HepG2 (cell line): ENCODE measurements around the gene TUBGCP6. TPM values are rescaled to one million over a fixed set of nuclear protein-coding genes. Genes with fewer than 3 reads are reported as not detected.

Experiments used
- ATAC-seq: fragments of 200-7000 bp; cut with Tn5 transposase; 3 replicates; pipeline ENCODE4 v1.9.1; 2020; ENCODE audit warnings: mild to moderate bottlenecking, moderate library complexity
- BruUV-seq: library from RNA; stranded (reverse); fragments of 400-500 nt; replicated peaks from 2 replicates; lab custom pipeline; 2021; lab: Mats Ljungman, UMichigan
- CTCF ChIA-PET: fragments of 300-600 bp; formaldehyde crosslinking; extraction: SDS; loops from one replicate; lab custom pipeline; 2021; ENCODE audit warnings: low total read pairs, inconsistent platforms, low intra/inter-chr PET ratio; lab: Yijun Ruan, JAX
- POLR2A ChIA-PET: fragments of 350-600 bp; sonication (Branson Sonifier 250); formaldehyde crosslinking; loops from one replicate; lab custom pipeline; 2020; ENCODE audit warnings: antibody characterized with exemption, inconsistent platforms; lab: Yijun Ruan, JAX
- DNase-seq: peaks from one replicate; pipeline ENCODE4 v3.0.0-alpha.2; 2015; ENCODE audit warnings: low spot score
- FAIRE-seq: peaks from 3 replicates; lab custom pipeline; 2011; peaks lifted over from hg19 to GRCh38; lab: Jason Lieb, UNC
- H2AFZ ChIP-seq: one replicate; pipeline ENCODE4 v1.6.1; 2011; ENCODE audit warnings: low read length, inconsistent platforms
- H3K27ac ChIP-seq: fragments of 300-600 bp; 3 replicates; pipeline ENCODE4 v1.8.0; 2011; ENCODE audit warnings: mixed run types, mild to moderate bottlenecking, mixed read lengths, low read length, inconsistent platforms; ENCODE audit not compliant: insufficient read depth; ENCODE audit errors: extremely low read length
- H3K27me3 ChIP-seq, 2 experiments: fragments of 200-600 bp in 1 of 2; 2 replicates in 1 of 2; 3 replicates in 1 of 2; pipeline versions ENCODE4 v1.6.0 to v1.8.0; 2011; ENCODE audit warnings: low read length in 2 of 2, mild to moderate bottlenecking in 2 of 2, moderate library complexity in 2 of 2, inconsistent platforms in 1 of 2; ENCODE audit not compliant: insufficient read depth in 2 of 2, control insufficient read depth in 1 of 2
- H3K36me3 ChIP-seq, 2 experiments: fragments of 200-600 bp in 1 of 2; replicated peaks in 1 of 2; 2 replicates in 1 of 2; 3 replicates in 1 of 2; pipeline versions ENCODE4 v1.5.1 to v1.8.0; 2011; ENCODE audit warnings: low read length in 2 of 2, inconsistent platforms in 1 of 2; ENCODE audit not compliant: insufficient read depth in 2 of 2, control insufficient read depth in 1 of 2
- H3K4me1 ChIP-seq: 2 replicates; pipeline ENCODE4 v1.5.1; 2012; ENCODE audit warnings: low read length, inconsistent platforms; ENCODE audit not compliant: insufficient read depth
- H3K4me2 ChIP-seq: 2 replicates; pipeline ENCODE4 v1.6.0; 2011; ENCODE audit warnings: low read depth, low read length, inconsistent platforms
- H3K4me3 ChIP-seq, 3 experiments: fragments of 200-600 bp in 1 of 3; sonication (generic), shearing (Covaris generic) in 1 of 3; replicated peaks in 1 of 3; 2 replicates each; pipeline ENCODE4 v1.5.1; 2011 to 2016; ENCODE audit warnings: low read length in 3 of 3, inconsistent platforms in 2 of 3, low read depth in 2 of 3, mild to moderate bottlenecking in 2 of 3, control low read depth in 1 of 3, mixed read lengths in 1 of 3; ENCODE audit not compliant: insufficient read depth in 1 of 3
- H3K79me2 ChIP-seq: one replicate; pipeline ENCODE4 v1.6.1; 2011; ENCODE audit warnings: low read length, inconsistent platforms; ENCODE audit not compliant: insufficient read depth
- H3K9ac ChIP-seq: 2 replicates; pipeline ENCODE4 v1.6.0; 2011; ENCODE audit warnings: mild to moderate bottlenecking, low read depth, low read length, inconsistent platforms; ENCODE audit not compliant: insufficient read depth
- H3K9me3 ChIP-seq: 2 replicates; pipeline ENCODE4 v1.5.1; 2012; ENCODE audit warnings: mild to moderate bottlenecking, low read length
- H4K20me1 ChIP-seq: 2 replicates; pipeline ENCODE4 v1.6.0; 2011; ENCODE audit warnings: inconsistent platforms, mild to moderate bottlenecking, low read length, moderate library complexity; ENCODE audit not compliant: insufficient read depth
- FOXC1 ChIP-seq: sonication (generic); formaldehyde crosslinking; IDR thresholded peaks from 2 replicates; pipeline ENCODE4 v1.8.0; 2022; ENCODE audit warnings: mild to moderate bottlenecking, missing genetic modification reagents, borderline replicate concordance
- MXI1 ChIP-seq: IDR thresholded peaks from 3 replicates; pipeline ENCODE4 v1.6.1; 2012; ENCODE audit warnings: low read depth, low read length, inconsistent platforms, borderline replicate concordance
- ZBTB26 ChIP-seq: IDR thresholded peaks from 2 replicates; pipeline ENCODE4 v1.6.1; 2016; ENCODE audit warnings: missing compliant biosample characterization, missing genetic modification reagents, borderline replicate concordance
- ZBTB40 ChIP-seq, 2 experiments: fragments of 450-650 bp in 1 of 2; sonication (generic) in 1 of 2; formaldehyde crosslinking in 1 of 2; IDR thresholded peaks; 2 replicates each; pipeline versions ENCODE4 v1.6.1 to v1.8.0; 2016 to 2022; ENCODE audit warnings: antibody characterized with exemption in 1 of 2, mild to moderate bottlenecking in 1 of 2, missing genetic modification reagents in 1 of 2
- ZNF280B ChIP-seq: sonication (generic); formaldehyde crosslinking; IDR thresholded peaks from 2 replicates; pipeline ENCODE4 v1.5.0; 2020; ENCODE audit warnings: missing genetic modification reagents, mild to moderate bottlenecking, borderline replicate concordance
- ZNF770 ChIP-seq: sonication (generic); formaldehyde crosslinking; IDR thresholded peaks from 2 replicates; pipeline ENCODE4 v1.5.0; 2020; ENCODE audit warnings: mild to moderate bottlenecking, missing genetic modification reagents
- WGBS: methylation state at CpG from one replicate; pipeline ENCODE4 v1.1.6; 2017; ENCODE audit warnings: low lambda C conversion rate; 5-methylcytosine and 5-hydroxymethylcytosine counted together
- in situ Hi-C: cut with HindIII; loops from 2 replicates; pipeline ENCODE4 v1.10.0; 2017; ENCODE audit warnings: low pct_unique_long_range_greater_than_20kb; ENCODE audit not compliant: extremely low pct_ligation_motif_present
- intact Hi-C: fragments of 100-400 bp; cut with micrococcal nuclease; formaldehyde crosslinking; loops from one replicate; pipeline ENCODE4 v1.10.0; 2022; ENCODE audit not compliant: unreplicated experiment
- polyA plus RNA-seq, 8 experiments: library from polyadenylated mRNA; depleted of rRNA in 3 of 8; stranded (reverse) in 7 of 8; unstranded in 1 of 8; fragments of >200 nt; fragmentation: Illumina TruSeq in 4 of 8; extraction: Trizol in 4 of 8; gene quantifications; 2 replicates each; pipeline versions ENCODE4 v1.2.1 to v1.2.3, GENCODE V29; 2011 to 2016; ENCODE audit warnings: low read depth in 4 of 8, missing spikeins in 1 of 8, mixed read lengths in 1 of 8; ENCODE audit not compliant: insufficient read depth in 1 of 8
- total RNA-seq, 5 experiments: library from RNA; depleted of rRNA; stranded (reverse); fragments of >200 nt; fragmentation: Illumina TruSeq; extraction: Trizol; gene quantifications; 2 replicates each; pipeline ENCODE4 v1.2.3, GENCODE V29; 2016; ENCODE audit warnings: low read depth in 1 of 5

The TUBGCP6 gene
- total and polyA plus RNA-seq, 2 of the 13 experiments (the other 11 are each of a cell fraction or from before 2014, with no cell fraction given): 14.6 to 15.7 TPM

GRCh38 chr22:50260801-50261614 lies 16.2 kb upstream of the TUBGCP6 start:
- peak overlapping the region; percentile 61 for H3K9ac ChIP-seq
- H3K36me3 ChIP-seq: no peaks in the 10 kb centered on the region
- in situ Hi-C loops (no loop called here), intact Hi-C loops (no loop called here)
- H4K20me1 ChIP-seq: no peaks in the 10 kb centered on the region
- peak; percentile 8 for ATAC-seq
- H3K27ac ChIP-seq: no peak overlapping the region
- no peak for DNase-seq
- 0% methylated on average over 1 of the region's 92 CpGs for WGBS
- no peak overlapping the region for H2AFZ ChIP-seq
- no peaks in the 10 kb centered on the region for H3K9me3 ChIP-seq
- H3K79me2 ChIP-seq: no peaks in the 10 kb centered on the region
- FAIRE-seq: no peak
- POLR2A ChIA-PET: interaction anchor here (0.8 to 2.4 kb wide), 7 partner anchors 8 to 46 kb away, joined by 3 to 10 read pairs (median 5); partner anchors contain the start of genes HDAC10 and PLXNB2
- no TSS peak for BruUV-seq
- CTCF ChIA-PET: interaction anchor here (1.0 kb wide), 1 partner anchor 15 kb away, joined by 3 read pairs; no protein-coding TSS in a partner anchor
- peaks cover 43% of the 10 kb centered on the region for H3K4me1 ChIP-seq
- H3K4me2 ChIP-seq: peak overlapping the region; percentile 80
- peaks cover 10 to 27% of the 10 kb centered on the region in 2 experiments; a peak in 4 of 5 replicates for H3K27me3 ChIP-seq
- peak overlapping the region; percentile 54 to 74 (median 71); a peak in 5 of 6 replicates for H3K4me3 ChIP-seq
- TF ChIP-seq FOXC1 (CRISPR knock-in tag): 0 out of 2 replicates have a peak, but pooled peaks have one; percentile 44
- peak; percentile 27; the same call in 1 of the 2 replicates for TF ChIP-seq ZBTB26 (CRISPR knock-in tag)
- TF ChIP-seq ZBTB40 (IDR thresholded peaks at IDR 0.05): no peak
- TF ChIP-seq ZBTB40 (CRISPR knock-in tag; IDR thresholded peaks at IDR 0.05): peak; percentile 55; the same call in 1 of the 2 replicates
- TF ChIP-seq ZNF280B (CRISPR knock-in tag): peak; percentile 63; the same call in 1 of the 2 replicates
- 0 out of 3 replicates have a peak, but pooled peaks have one; percentile 1 for TF ChIP-seq MXI1
- TF ChIP-seq ZNF770 (CRISPR knock-in tag): no peak
